ENCODE measurements around the gene ZNF555.
"Not testable (repeated sequence)": the region's sequence is repeated elsewhere in the genome, so short reads cannot be mapped to it uniquely, and the experiment has no call there.

Gene ZNF555

DNA sequence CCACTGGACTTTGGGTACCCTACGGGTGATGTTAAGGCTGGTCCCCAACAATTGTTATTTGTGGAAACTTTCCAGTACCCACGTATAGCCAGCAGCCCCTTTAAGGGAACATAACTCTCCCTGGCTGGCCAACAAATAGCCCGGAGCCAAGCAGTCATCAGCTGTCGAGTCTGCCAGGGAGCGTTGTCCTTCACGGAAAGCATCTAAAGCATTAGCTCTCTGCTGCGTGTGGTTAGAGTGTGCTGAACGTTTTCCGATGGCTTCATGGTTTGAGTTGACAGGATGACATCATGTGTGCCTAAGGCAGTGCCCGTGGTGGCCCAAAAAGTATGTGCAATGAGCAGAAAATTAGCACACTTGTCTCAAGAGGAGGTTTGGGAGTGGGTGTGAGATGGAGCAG lies 22.5 kb downstream of the ZNF555 start:
- TF ChIP-seq, protein P1, sequence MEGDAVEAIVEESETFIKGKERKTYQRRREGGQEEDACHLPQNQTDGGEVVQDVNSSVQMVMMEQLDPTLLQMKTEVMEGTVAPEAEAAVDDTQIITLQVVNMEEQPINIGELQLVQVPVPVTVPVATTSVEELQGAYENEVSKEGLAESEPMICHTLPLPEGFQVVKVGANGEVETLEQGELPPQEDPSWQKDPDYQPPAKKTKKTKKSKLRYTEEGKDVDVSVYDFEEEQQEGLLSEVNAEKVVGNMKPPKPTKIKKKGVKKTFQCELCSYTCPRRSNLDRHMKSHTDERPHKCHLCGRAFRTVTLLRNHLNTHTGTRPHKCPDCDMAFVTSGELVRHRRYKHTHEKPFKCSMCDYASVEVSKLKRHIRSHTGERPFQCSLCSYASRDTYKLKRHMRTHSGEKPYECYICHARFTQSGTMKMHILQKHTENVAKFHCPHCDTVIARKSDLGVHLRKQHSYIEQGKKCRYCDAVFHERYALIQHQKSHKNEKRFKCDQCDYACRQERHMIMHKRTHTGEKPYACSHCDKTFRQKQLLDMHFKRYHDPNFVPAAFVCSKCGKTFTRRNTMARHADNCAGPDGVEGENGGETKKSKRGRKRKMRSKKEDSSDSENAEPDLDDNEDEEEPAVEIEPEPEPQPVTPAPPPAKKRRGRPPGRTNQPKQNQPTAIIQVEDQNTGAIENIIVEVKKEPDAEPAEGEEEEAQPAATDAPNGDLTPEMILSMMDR (IDR thresholded peaks at IDR 0.05; ENCODE audit: borderline replicate concordance, insufficient read depth, low read depth, low read length): no peak
- H3K4me3 ChIP-seq (ENCODE audit: low read depth, low read length): no peak overlapping the region

DNA sequence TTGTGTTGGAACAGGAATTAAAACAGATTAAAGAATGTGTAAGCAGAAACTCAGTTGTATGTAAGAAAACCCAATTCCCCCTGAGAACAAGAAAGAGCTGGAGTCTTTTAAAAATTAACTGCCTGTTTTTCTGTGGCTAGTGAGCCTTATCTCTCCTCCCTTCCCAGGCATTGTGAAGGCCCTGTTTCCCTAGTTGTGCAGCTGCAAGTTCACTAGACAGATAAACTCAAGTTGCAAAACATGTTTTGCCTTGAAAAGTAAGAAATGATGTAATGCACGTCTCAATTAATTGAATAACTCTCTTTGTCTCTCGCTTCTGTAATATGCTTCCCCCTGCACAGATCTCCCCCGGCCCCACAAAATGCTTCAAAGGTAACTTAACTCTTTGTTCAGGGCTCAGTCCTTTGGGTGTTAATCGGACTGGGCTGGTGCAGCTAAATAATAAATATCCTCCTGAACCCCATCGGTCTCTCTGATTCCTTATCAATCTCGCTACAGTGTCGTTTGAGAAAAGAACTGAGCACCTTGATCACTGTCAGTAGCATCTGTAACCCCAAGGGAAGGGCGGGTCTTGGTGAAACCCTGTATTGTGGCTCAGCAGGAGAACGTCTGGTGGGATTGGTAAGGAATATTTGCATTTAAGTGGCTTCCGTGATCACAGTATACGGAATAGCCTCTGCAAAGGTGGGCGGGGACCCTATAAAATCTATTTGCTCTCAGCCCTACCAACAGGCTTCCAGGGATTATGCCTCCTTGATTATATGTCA lies 24.2 kb downstream of the ZNF555 start:
- TF ChIP-seq, protein P1 (IDR thresholded peaks at IDR 0.05; ENCODE audit: borderline replicate concordance, insufficient read depth, low read depth, low read length): no peak
- no peak overlapping the region for H3K4me3 ChIP-seq (ENCODE audit: low read depth, low read length)

DNA sequence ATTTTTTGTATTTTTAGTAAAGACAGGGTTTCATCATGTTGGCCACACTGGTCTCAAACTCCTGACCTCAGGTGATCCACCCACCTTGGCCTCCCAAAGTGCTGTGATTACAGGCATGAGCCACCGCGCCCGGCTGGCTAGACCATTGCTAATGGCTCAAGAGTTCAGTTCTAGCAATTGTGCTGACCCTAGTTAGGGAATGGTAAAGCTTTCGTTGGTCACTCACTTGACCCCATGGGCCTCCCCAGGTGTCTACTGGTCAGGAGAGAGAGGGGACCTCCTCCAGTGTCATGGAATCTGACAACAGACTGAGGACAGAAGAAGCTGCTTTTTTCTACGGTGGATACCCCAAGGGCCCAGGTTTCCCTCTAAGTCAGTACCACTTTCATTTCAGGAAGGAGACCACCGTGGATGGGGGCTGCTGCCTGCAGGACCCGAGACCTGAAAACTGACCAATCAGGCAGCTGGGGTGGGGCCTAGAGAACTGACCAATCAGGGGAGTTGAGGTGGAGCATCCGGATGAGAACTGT lies 25.3 kb downstream of the ZNF555 start:
- TF ChIP-seq, protein P1 (IDR thresholded peaks at IDR 0.05; ENCODE audit: borderline replicate concordance, insufficient read depth, low read depth, low read length): no peak
- H3K4me3 ChIP-seq (ENCODE audit: low read depth, low read length): no peak overlapping the region

GRCh38 chr19:2867025-2867991 lies 26.0 kb downstream of the ZNF555 start, which contains the start of gene ZNF556:
Gene ZNF556 (plus strand): TSS chr19:2867335. CDS start chr19:2867422, 87 bp downstream.
- TF ChIP-seq, protein P1 (IDR thresholded peaks at IDR 0.05; ENCODE audit: borderline replicate concordance, insufficient read depth, low read depth, low read length): no peak
- H3K4me3 ChIP-seq (ENCODE audit: low read depth, low read length): no peak within 1 kb of the TSS

- TF ChIP-seq, protein P1 (IDR thresholded peaks at IDR 0.05; ENCODE audit: borderline replicate concordance, insufficient read depth, low read depth, low read length): no peak
- H3K4me3 ChIP-seq (ENCODE audit: low read depth, low read length): no peak overlapping the region
These were observed 28.3 kb downstream of the ZNF555 start for GRCh38 chr19:2869618-2870017.

- H3K4me3 ChIP-seq (ENCODE audit: low read depth, low read length): not testable (repeated sequence)
These were observed 30.9 kb downstream of the ZNF555 start for GRCh38 chr19:2872175-2872574.
